Measurements from ENCODE around the gene SLC17A4.
"Not testable (repeated sequence)": the region's sequence is repeated elsewhere in the genome, so short reads cannot be mapped to it uniquely, and the experiment has no call there.

Gene SLC17A4

DNA sequence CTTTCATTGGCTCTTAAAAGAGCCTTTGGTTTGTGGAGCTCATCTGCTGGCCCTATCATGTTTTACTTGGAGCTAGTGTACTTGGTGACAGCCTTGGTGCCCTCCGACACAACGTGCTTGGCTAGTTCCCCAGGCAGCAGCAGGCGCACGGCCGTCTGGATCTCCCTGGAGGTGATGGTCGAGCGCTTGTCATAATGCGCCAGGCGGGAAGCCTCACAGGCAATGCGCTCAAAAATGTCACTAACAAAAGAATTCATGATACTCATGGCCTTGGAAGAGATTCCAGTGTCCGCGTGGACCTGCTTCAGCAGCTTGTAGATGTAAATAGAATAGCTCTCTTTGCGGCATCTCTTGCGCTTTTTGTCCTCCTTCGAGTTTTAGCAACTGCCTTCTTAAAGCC, 22.8 kb upstream of the SLC17A4 start:
- Histone ChIP-seq H3K9me3 (ENCODE audit: control insufficient read depth, insufficient read depth, low read length) (no peaks in the 10 kb centered on the region), H3K4me1 (ENCODE audit: control insufficient read depth, insufficient read depth, low read length) (no peaks in the 10 kb centered on the region), H3K9ac (ENCODE audit: low read depth, low read length) (no peak overlapping the region), H3K36me3 (ENCODE audit: control insufficient read depth, insufficient read depth, low read length) (no peaks in the 10 kb centered on the region), H3K4me3 (ENCODE audit: low read depth, low read length) (no peak overlapping the region), H3K27me3 (ENCODE audit: control insufficient read depth, insufficient read depth, low read length) (no peaks in the 10 kb centered on the region)

- Histone ChIP-seq H3K9ac (ENCODE audit: low read depth, low read length) (no peak overlapping the region), H3K27me3 (ENCODE audit: control insufficient read depth, insufficient read depth, low read length) (no peaks in the 10 kb centered on the region), H3K36me3 (ENCODE audit: control insufficient read depth, insufficient read depth, low read length) (no peaks in the 10 kb centered on the region), H3K4me3 (ENCODE audit: low read depth, low read length) (peak overlapping the region; percentile 14), H3K4me1 (ENCODE audit: control insufficient read depth, insufficient read depth, low read length) (no peaks in the 10 kb centered on the region), H3K9me3 (ENCODE audit: control insufficient read depth, insufficient read depth, low read length) (no peaks in the 10 kb centered on the region)
Measured at GRCh38 chr6:25732468-25733198, 21.9 kb upstream of the SLC17A4 start.

GRCh38 chr6:25735261-25735660, 19.3 kb upstream of the SLC17A4 start:
- no peak overlapping the region for H3K9ac ChIP-seq (ENCODE audit: low read depth, low read length)
- H3K4me3 ChIP-seq (ENCODE audit: low read depth, low read length) = no peak overlapping the region
- no peaks in the 10 kb centered on the region for H3K27me3 ChIP-seq (ENCODE audit: control insufficient read depth, insufficient read depth, low read length)
- H3K4me1 ChIP-seq (ENCODE audit: control insufficient read depth, insufficient read depth, low read length) = no peaks in the 10 kb centered on the region
- no peaks in the 10 kb centered on the region for H3K9me3 ChIP-seq (ENCODE audit: control insufficient read depth, insufficient read depth, low read length)
- H3K36me3 ChIP-seq (ENCODE audit: control insufficient read depth, insufficient read depth, low read length) = no peaks in the 10 kb centered on the region

DNA sequence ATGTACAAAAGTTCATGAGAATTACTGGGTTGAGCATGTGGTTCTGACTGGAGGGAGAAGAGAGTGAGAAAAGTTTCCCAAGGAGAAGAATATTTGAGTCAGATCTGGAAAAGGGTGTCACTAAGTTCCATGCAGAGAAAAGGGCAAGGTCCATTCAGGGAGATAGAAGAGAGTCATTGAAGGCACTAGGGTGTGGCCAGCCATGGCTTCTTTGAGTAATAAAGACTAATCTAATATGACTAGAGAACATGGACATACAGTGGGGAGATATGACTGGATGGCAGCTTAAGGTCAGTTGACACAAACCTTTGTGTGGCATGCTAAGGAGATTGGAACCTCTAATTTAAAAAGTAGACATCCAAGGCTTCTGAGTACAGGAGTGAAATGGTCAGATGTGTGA, 10.7 kb upstream of the SLC17A4 start:
- Histone ChIP-seq H3K27me3 (ENCODE audit: control insufficient read depth, insufficient read depth, low read length) (no peaks in the 10 kb centered on the region), H3K9me3 (ENCODE audit: control insufficient read depth, insufficient read depth, low read length) (no peaks in the 10 kb centered on the region), H3K4me3 (ENCODE audit: low read depth, low read length) (no peak overlapping the region), H3K36me3 (ENCODE audit: control insufficient read depth, insufficient read depth, low read length) (no peaks in the 10 kb centered on the region), H3K4me1 (ENCODE audit: control insufficient read depth, insufficient read depth, low read length) (no peaks in the 10 kb centered on the region), H3K9ac (ENCODE audit: low read depth, low read length) (no peak overlapping the region)

- Histone ChIP-seq H3K27me3 (ENCODE audit: control insufficient read depth, insufficient read depth, low read length) (no peaks in the 10 kb centered on the region), H3K9me3 (ENCODE audit: control insufficient read depth, insufficient read depth, low read length) (no peaks in the 10 kb centered on the region), H3K36me3 (ENCODE audit: control insufficient read depth, insufficient read depth, low read length) (no peaks in the 10 kb centered on the region), H3K9ac (ENCODE audit: low read depth, low read length) (no peak overlapping the region), H3K4me1 (ENCODE audit: control insufficient read depth, insufficient read depth, low read length) (no peaks in the 10 kb centered on the region), H3K4me3 (ENCODE audit: low read depth, low read length) (no peak overlapping the region)
Measured at GRCh38 chr6:25745836-25746235, 8.7 kb upstream of the SLC17A4 start.

DNA sequence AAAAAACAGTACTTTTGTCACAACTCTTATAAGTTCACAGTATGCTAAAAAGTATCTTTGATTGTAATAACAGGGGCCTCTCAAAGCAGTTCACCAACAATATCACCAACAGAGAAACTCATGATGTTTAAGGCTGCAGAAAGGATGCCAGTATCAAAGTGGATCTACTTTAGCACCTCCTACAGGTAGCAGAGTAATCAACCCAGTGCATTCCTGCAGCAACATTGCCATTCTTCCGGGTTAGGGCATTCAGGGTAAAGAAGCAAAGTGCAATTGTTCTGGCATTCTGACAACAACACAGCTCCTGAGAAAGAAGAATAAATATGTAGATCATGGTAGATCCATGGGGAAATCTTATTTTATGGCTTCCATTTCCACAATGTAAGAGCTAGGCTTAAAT, 7.6 kb upstream of the SLC17A4 start:
- H3K4me1 ChIP-seq (ENCODE audit: control insufficient read depth, insufficient read depth, low read length) = no peaks in the 10 kb centered on the region
- no peak overlapping the region for H3K4me3 ChIP-seq (ENCODE audit: low read depth, low read length)
- H3K36me3 ChIP-seq (ENCODE audit: control insufficient read depth, insufficient read depth, low read length) = no peaks in the 10 kb centered on the region
- no peak overlapping the region for H3K9ac ChIP-seq (ENCODE audit: low read depth, low read length)
- H3K27me3 ChIP-seq (ENCODE audit: control insufficient read depth, insufficient read depth, low read length) = no peaks in the 10 kb centered on the region
- H3K9me3 ChIP-seq (ENCODE audit: control insufficient read depth, insufficient read depth, low read length) = no peaks in the 10 kb centered on the region

DNA sequence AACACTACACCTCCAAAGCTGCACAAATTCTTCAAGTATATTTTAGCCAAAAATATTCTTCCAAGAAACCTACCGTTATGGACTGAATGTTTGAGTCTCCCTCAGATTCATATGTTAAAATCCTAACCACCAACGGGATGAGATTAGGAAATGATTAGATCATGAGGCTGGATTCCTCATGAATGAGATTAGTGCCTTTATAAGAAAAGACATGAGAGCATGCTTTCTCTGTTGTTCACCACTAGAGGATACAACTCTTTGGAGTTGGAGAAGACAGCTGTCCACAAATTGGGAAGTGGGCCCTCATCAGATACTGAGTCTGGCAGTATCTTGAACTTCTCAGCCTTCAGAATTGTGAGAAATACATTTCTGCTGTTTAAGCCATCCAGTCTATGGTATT, 7.1 kb upstream of the SLC17A4 start:
- no peaks in the 10 kb centered on the region for H3K36me3 ChIP-seq (ENCODE audit: control insufficient read depth, insufficient read depth, low read length)
- H3K4me1 ChIP-seq (ENCODE audit: control insufficient read depth, insufficient read depth, low read length) = no peaks in the 10 kb centered on the region
- no peaks in the 10 kb centered on the region for H3K9me3 ChIP-seq (ENCODE audit: control insufficient read depth, insufficient read depth, low read length)
- no peak overlapping the region for H3K4me3 ChIP-seq (ENCODE audit: low read depth, low read length)
- H3K9ac ChIP-seq (ENCODE audit: low read depth, low read length) = no peak overlapping the region
- H3K27me3 ChIP-seq (ENCODE audit: control insufficient read depth, insufficient read depth, low read length) = no peaks in the 10 kb centered on the region

DNA sequence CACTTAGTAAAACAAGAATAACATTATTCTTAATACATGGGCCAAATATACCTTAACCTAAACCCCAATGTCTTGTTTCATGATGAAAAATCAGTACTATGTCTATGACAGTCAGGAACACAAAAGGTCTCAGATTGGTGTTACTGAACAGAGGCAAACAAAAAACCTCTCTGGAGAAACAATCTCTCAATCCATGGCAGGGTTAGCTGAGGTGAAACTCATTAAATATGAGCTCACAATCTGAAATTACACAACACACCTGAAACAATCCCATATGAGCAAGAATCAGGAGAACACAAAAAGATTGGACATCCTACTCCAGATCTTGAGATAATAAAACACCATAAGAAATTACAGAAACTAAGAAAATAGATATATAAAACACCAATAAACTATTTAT, 6.5 kb upstream of the SLC17A4 start:
- Histone ChIP-seq H3K9me3 (ENCODE audit: control insufficient read depth, insufficient read depth, low read length) (no peaks in the 10 kb centered on the region), H3K4me1 (ENCODE audit: control insufficient read depth, insufficient read depth, low read length) (no peaks in the 10 kb centered on the region), H3K9ac (ENCODE audit: low read depth, low read length) (no peak overlapping the region), H3K27me3 (ENCODE audit: control insufficient read depth, insufficient read depth, low read length) (no peaks in the 10 kb centered on the region), H3K36me3 (ENCODE audit: control insufficient read depth, insufficient read depth, low read length) (no peaks in the 10 kb centered on the region), H3K4me3 (ENCODE audit: low read depth, low read length) (no peak overlapping the region)

DNA sequence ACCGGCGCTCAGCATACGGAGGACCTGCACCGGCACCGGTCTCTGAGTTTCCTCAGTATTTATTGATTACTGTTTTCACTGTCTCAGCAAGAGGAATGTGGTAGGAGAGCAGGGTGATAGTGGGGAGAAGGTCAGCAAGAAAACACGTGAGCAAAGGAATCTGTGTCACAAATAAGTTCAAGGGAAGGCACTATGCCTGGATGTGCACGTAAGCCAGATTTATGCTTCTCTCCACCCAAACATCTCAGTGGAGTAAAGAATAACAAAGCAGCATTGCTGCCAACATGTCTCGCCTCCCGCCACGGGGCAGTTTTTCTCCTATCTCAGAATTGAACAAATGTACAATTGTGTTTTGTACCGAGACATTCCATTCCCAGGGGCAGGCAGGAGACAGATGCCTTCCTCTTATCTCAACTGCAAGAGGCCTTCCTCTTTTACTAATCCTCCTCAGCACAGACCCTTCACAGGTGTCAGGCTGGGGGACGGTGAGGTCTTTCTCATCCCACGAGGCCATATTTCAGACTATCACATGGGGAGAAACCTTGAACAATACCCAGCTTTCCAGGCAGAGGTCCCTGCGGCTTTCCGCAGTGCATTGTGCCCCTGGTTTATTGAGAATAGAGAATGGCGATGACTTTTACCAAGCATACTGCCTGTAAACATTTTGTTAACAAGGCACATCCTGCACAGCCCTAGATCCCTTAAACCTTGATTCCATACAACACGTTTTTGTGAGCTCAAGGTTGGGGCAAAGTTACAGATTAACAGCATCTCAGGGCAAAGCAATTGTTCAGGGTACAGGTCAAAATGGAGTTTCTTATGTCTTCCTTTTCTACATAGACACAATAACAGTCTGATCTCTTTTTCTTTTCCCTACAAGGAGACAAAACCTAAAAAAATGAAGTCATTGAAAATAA, 5.7 kb upstream of the SLC17A4 start:
- H3K9ac ChIP-seq (ENCODE audit: low read depth, low read length); H3K27me3 ChIP-seq (ENCODE audit: control insufficient read depth, insufficient read depth, low read length); H3K36me3 ChIP-seq (ENCODE audit: control insufficient read depth, insufficient read depth, low read length); H3K9me3 ChIP-seq (ENCODE audit: control insufficient read depth, insufficient read depth, low read length); H3K4me1 ChIP-seq (ENCODE audit: control insufficient read depth, insufficient read depth, low read length); H3K4me3 ChIP-seq (ENCODE audit: low read depth, low read length): not testable (repeated sequence)

GRCh38 chr6:25749837-25750236, 4.7 kb upstream of the SLC17A4 start:
- H3K4me3 ChIP-seq (ENCODE audit: low read depth, low read length) = no peak overlapping the region
- no peaks in the 10 kb centered on the region for H3K4me1 ChIP-seq (ENCODE audit: control insufficient read depth, insufficient read depth, low read length)
- no peaks in the 10 kb centered on the region for H3K9me3 ChIP-seq (ENCODE audit: control insufficient read depth, insufficient read depth, low read length)
- H3K27me3 ChIP-seq (ENCODE audit: control insufficient read depth, insufficient read depth, low read length) = no peaks in the 10 kb centered on the region
- H3K36me3 ChIP-seq (ENCODE audit: control insufficient read depth, insufficient read depth, low read length) = no peaks in the 10 kb centered on the region
- H3K9ac ChIP-seq (ENCODE audit: low read depth, low read length) = no peak overlapping the region

GRCh38 chr6:25750906-25751305, 3.6 kb upstream of the SLC17A4 start:
- Histone ChIP-seq H3K4me1 (ENCODE audit: control insufficient read depth, insufficient read depth, low read length) (no peaks in the 10 kb centered on the region), H3K27me3 (ENCODE audit: control insufficient read depth, insufficient read depth, low read length) (no peaks in the 10 kb centered on the region), H3K9ac (ENCODE audit: low read depth, low read length) (no peak overlapping the region), H3K36me3 (ENCODE audit: control insufficient read depth, insufficient read depth, low read length) (no peaks in the 10 kb centered on the region), H3K9me3 (ENCODE audit: control insufficient read depth, insufficient read depth, low read length) (no peaks in the 10 kb centered on the region), H3K4me3 (ENCODE audit: low read depth, low read length) (no peak overlapping the region)

DNA sequence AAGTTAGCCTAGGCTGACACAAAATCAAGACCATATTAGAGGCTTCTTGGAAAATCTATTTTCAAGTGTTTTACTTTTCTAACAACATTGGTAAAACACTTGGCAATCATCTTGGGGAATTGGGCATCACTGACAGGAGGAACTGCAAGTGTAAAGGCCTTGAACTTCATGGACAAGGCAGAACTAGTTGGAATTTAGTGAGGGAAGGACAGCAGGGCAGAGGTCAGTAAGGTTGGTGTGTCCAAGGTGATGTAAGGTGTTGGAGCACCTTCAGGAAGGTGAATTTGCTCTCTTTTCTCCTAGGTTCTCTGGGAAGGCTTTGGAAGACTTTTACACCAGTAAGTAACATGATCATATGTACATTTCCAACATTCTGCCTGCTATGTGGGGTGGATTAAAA, 1.5 kb upstream of the SLC17A4 start:
- no peak overlapping the region for H3K4me3 ChIP-seq (ENCODE audit: low read depth, low read length)
- no peaks in the 10 kb centered on the region for H3K4me1 ChIP-seq (ENCODE audit: control insufficient read depth, insufficient read depth, low read length)
- H3K36me3 ChIP-seq (ENCODE audit: control insufficient read depth, insufficient read depth, low read length) = no peaks in the 10 kb centered on the region
- no peaks in the 10 kb centered on the region for H3K9me3 ChIP-seq (ENCODE audit: control insufficient read depth, insufficient read depth, low read length)
- no peak overlapping the region for H3K9ac ChIP-seq (ENCODE audit: low read depth, low read length)
- no peaks in the 10 kb centered on the region for H3K27me3 ChIP-seq (ENCODE audit: control insufficient read depth, insufficient read depth, low read length)

Measured in iPS-15b (cell line).